IMR-90 (cell line): ENCODE results near the gene ISCU. TPM values are rescaled to one million over a fixed set of nuclear protein-coding genes. Genes with fewer than 3 reads are reported as not detected.

Experiments
- ATAC-seq: fragments of 200-7000 bp; cut with Tn5 transposase; 2 replicates; pipeline ENCODE4 v1.9.1; 2020; ENCODE audit warnings: low read depth, mild to moderate bottlenecking, moderate library complexity
- BruUV-seq: library from RNA; stranded (reverse); fragments of 400-500 nt; replicated peaks from 2 replicates; lab custom pipeline; 2021; lab: Mats Ljungman, UMichigan
- CTCF ChIA-PET: fragments of 300-600 bp; formaldehyde crosslinking; extraction: SDS; loops from one replicate; lab custom pipeline; 2021; ENCODE audit warnings: antibody characterized with exemption; lab: Yijun Ruan, JAX
- POLR2A ChIA-PET: fragments of 300-600 bp; sonication (Branson Sonifier 250); formaldehyde crosslinking; loops from one replicate; lab custom pipeline; 2022; ENCODE audit warnings: antibody characterized with exemption; ENCODE audit not compliant: unreplicated experiment; lab: Charles Lee
- DNase-seq: peaks from one replicate; pipeline ENCODE4 v3.0.0; 2013
- H2AFZ ChIP-seq: replicated peaks from 2 replicates; pipeline ENCODE3; 2013; ENCODE audit warnings: low read length, mild to moderate bottlenecking; ENCODE audit not compliant: poor library complexity
- H2AK5ac ChIP-seq: 2 replicates; pipeline ENCODE4 v1.6.1; 2013; ENCODE audit warnings: low read depth, low read length, inconsistent platforms
- H2AK9ac ChIP-seq: replicated peaks from 2 replicates; pipeline ENCODE3; 2013; ENCODE audit warnings: mild to moderate bottlenecking, low read depth, low read length, moderate library complexity; ENCODE audit not compliant: poor library complexity
- H2BK120ac ChIP-seq: 2 replicates; pipeline ENCODE4 v1.6.1; 2013; ENCODE audit warnings: low read depth, low read length, inconsistent platforms
- H2BK15ac ChIP-seq: 3 replicates; pipeline ENCODE4 v1.6.1; 2013; ENCODE audit warnings: low read depth, low read length, inconsistent platforms
- H2BK20ac ChIP-seq: 2 replicates; pipeline ENCODE4 v1.6.1; 2013; ENCODE audit warnings: low read depth, mild to moderate bottlenecking, inconsistent platforms, low read length, moderate library complexity
- H2BK5ac ChIP-seq: 2 replicates; pipeline ENCODE4 v1.6.1; 2013; ENCODE audit warnings: mild to moderate bottlenecking, low read depth, low read length, inconsistent platforms; ENCODE audit not compliant: poor library complexity, severe bottlenecking
- H3K14ac ChIP-seq: replicated peaks from 2 replicates; pipeline ENCODE4 v1.6.1; 2013; ENCODE audit warnings: low read depth, low read length, inconsistent platforms
- H3K18ac ChIP-seq: 2 replicates; pipeline ENCODE4 v1.6.1; 2013; ENCODE audit warnings: low read depth, low read length, control low read depth
- H3K23ac ChIP-seq: 2 replicates; pipeline ENCODE4 v1.6.1; 2013; ENCODE audit warnings: low read depth, low read length, inconsistent platforms
- H3K27ac ChIP-seq: 2 replicates; pipeline ENCODE4 v1.5.1; 2013; ENCODE audit warnings: mild to moderate bottlenecking, control low read depth, low read length; ENCODE audit not compliant: insufficient read depth
- H3K27me3 ChIP-seq: 2 replicates; pipeline ENCODE4 v1.6.1; 2013; ENCODE audit warnings: low read length; ENCODE audit not compliant: control insufficient read depth, insufficient read depth
- H3K36me3 ChIP-seq: 2 replicates; pipeline ENCODE4 v1.6.1; 2013; ENCODE audit warnings: low read length, mixed read lengths; ENCODE audit not compliant: control insufficient read depth, insufficient read depth
- H3K4ac ChIP-seq: 2 replicates; pipeline ENCODE4 v1.6.1; 2013; ENCODE audit warnings: low read depth, low read length, inconsistent platforms
- H3K4me1 ChIP-seq: 2 replicates; pipeline ENCODE4 v1.6.1; 2013; ENCODE audit warnings: low read length, mixed read lengths; ENCODE audit not compliant: control insufficient read depth, insufficient read depth
- H3K4me2 ChIP-seq: 2 replicates; pipeline ENCODE4 v1.6.1; 2013; ENCODE audit warnings: low read depth, mild to moderate bottlenecking, control low read depth, low read length, moderate library complexity
- H3K4me3 ChIP-seq: 2 replicates; pipeline ENCODE4 v1.5.1; 2013; ENCODE audit warnings: low read depth, mild to moderate bottlenecking, control low read depth, low read length, moderate library complexity; ENCODE audit not compliant: insufficient read depth
- H3K56ac ChIP-seq: 2 replicates; pipeline ENCODE4 v1.6.1; 2013; ENCODE audit warnings: low read length, inconsistent platforms; ENCODE audit not compliant: insufficient read depth; ENCODE audit errors: extremely low read depth
- H3K79me1 ChIP-seq, 2 experiments: 2 replicates each; pipeline ENCODE4 v1.6.1; 2013; ENCODE audit warnings: low read length in 2 of 2, inconsistent platforms in 1 of 2, low read depth in 1 of 2
- H3K9ac ChIP-seq: 2 replicates; pipeline ENCODE4 v1.6.1; 2013; ENCODE audit warnings: low read depth, low read length, control low read depth
- H3K9me1 ChIP-seq: 2 replicates; pipeline ENCODE4 v1.6.1; 2013; ENCODE audit warnings: low read length, inconsistent platforms; ENCODE audit not compliant: insufficient read depth
- H3K9me3 ChIP-seq: 2 replicates; pipeline ENCODE4 v1.6.1; 2013; ENCODE audit warnings: low read length; ENCODE audit not compliant: control insufficient read depth, insufficient read depth
- H4K20me1 ChIP-seq: 2 replicates; pipeline ENCODE4 v1.6.1; 2013; ENCODE audit warnings: low read length, inconsistent platforms; ENCODE audit not compliant: insufficient read depth
- H4K5ac ChIP-seq: 2 replicates; pipeline ENCODE4 v1.6.1; 2013; ENCODE audit warnings: mild to moderate bottlenecking, low read depth, low read length, control low read depth
- H4K8ac ChIP-seq, 2 experiments: 2 replicates each; pipeline ENCODE4 v1.6.1; 2013; ENCODE audit warnings: low read depth in 2 of 2, low read length in 2 of 2, control low read depth in 1 of 2, inconsistent platforms in 1 of 2
- H4K91ac ChIP-seq: 2 replicates; pipeline ENCODE4 v1.6.1; 2013; ENCODE audit warnings: low read depth, low read length, inconsistent platforms; ENCODE audit not compliant: insufficient read depth
- BHLHE40 ChIP-seq: fragments of 150-350 bp; IDR thresholded peaks from 2 replicates; pipeline ENCODE4 v1.6.1; 2016; ENCODE audit warnings: mild to moderate bottlenecking, low read depth, low read length
- CEBPB ChIP-seq: IDR thresholded peaks from 2 replicates; pipeline ENCODE4 v1.6.1; 2012; ENCODE audit warnings: low read depth, low read length, improper control_type of control experiment
- CHD1 ChIP-seq: IDR thresholded peaks from 2 replicates; pipeline ENCODE4 v1.6.1; 2012; ENCODE audit warnings: low read depth, low read length, improper control_type of control experiment
- ELK1 ChIP-seq: fragments of 150-350 bp; IDR thresholded peaks from 2 replicates; pipeline ENCODE4 v1.6.1; 2016; ENCODE audit warnings: low read depth, mild to moderate bottlenecking, low read length, moderate library complexity, borderline replicate concordance
- MAFK ChIP-seq: IDR thresholded peaks from 2 replicates; pipeline ENCODE4 v1.6.1; 2012; ENCODE audit warnings: low read depth, low read length, improper control_type of control experiment
- NFE2L2 ChIP-seq: fragments of 150-350 bp; IDR thresholded peaks from 2 replicates; pipeline ENCODE4 v1.6.1; 2016; ENCODE audit warnings: low read depth, mild to moderate bottlenecking, low read length
- RAD21 ChIP-seq: IDR thresholded peaks from 2 replicates; pipeline ENCODE4 v1.6.1; 2012; ENCODE audit warnings: low read length, improper control_type of control experiment
- WGBS, 2 experiments: methylation state at CpG; one replicate each; pipeline versions ENCODE4 v1.1.5 to v1.1.7; 2013; ENCODE audit warnings: missing lambda C conversion rate in 2 of 2; ENCODE audit not compliant: insufficient read length in 1 of 2; ENCODE audit errors: extremely low coverage in 2 of 2; 5-methylcytosine and 5-hydroxymethylcytosine counted together
- dilution Hi-C: fragments of 300-500 bp; cut with HindIII; formaldehyde crosslinking; loops from one replicate; pipeline ENCODE4 v1.14.3; 2018; ENCODE audit warnings: low sequenced_read_pairs; ENCODE audit not compliant: unreplicated experiment
- in situ Hi-C: fragments of 300-500 bp; cut with MboI; formaldehyde crosslinking; loops from 3 replicates; pipeline ENCODE4 v1.14.3; 2019; ENCODE audit warnings: low sequenced_read_pairs, inconsistent platforms, mixed read lengths
- intact Hi-C: fragments of 100-400 bp; cut with micrococcal nuclease; formaldehyde crosslinking; loops from 2 replicates; pipeline ENCODE4 v1.10.0; 2022
- polyA plus RNA-seq, 3 experiments: library from polyadenylated mRNA; depleted of rRNA; stranded (reverse); fragments of >200 nt; gene quantifications; 2 replicates each; pipeline ENCODE4 v1.2.3, GENCODE V29; 2012; ENCODE audit warnings: low replicate concordance in 1 of 3
- total RNA-seq: library from RNA; depleted of rRNA; stranded (reverse); fragments of >200 nt; gene quantifications from 2 replicates; pipeline ENCODE4 v1.2.3, GENCODE V29; 2012

Gene ISCU
- total and polyA plus RNA-seq, 2 of the 4 experiments (the other 2 are of a cell fraction): 52.7 to 87.2 TPM

DNA sequence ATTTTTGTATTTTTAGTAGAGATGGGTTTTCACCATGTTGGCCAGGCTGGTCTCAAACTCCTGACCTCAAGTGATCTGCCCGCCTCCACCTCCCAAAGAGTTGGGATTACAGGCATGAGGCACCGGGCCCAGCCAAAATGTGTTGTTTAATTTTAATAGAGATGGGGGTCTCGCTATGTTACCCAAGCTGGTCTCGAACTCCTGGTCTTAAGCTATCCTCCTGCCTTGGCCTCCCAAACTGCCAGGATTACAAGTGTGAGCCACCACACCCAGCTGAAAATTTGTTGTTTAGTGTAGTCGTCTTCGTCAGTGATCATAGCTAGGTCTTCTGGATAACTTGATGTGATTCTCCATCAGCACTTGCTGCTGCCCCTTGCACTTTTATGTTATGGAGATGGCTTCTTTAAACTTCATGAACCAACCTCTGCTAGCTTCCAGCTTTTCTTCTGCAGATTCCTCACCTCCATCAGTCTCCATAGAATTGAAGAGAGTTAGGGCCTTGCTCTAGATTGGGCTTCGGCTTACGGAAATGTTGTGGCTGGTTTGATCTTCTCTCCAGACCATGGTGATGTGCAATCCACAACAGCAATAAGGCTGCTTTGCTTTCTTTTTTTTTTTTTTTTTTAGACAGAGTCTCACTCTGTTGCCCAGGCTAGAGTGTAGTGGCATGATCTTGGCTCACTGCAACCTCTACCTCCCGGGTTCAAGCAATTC is 13.0 kb downstream of the ISCU start:
- TF ChIP-seq ELK1: no peak
- no peak for TF ChIP-seq MAFK
- no peak for TF ChIP-seq CEBPB
- no peak for TF ChIP-seq RAD21
- no peak for TF ChIP-seq BHLHE40
- no peak for TF ChIP-seq NFE2L2
- no peak for TF ChIP-seq CHD1
- H2BK120ac ChIP-seq: no peak overlapping the region
- no peak overlapping the region for H3K18ac ChIP-seq
- intact Hi-C loops: no loop called here
- H2AK5ac ChIP-seq: 0 out of 2 replicates have a peak overlapping the region, but pooled peaks have one; percentile 56
- no peaks in the 10 kb centered on the region; the same call in none of the 2 replicates for H3K9me1 ChIP-seq
- H3K4ac ChIP-seq: no peak overlapping the region
- no peak overlapping the region for H3K14ac ChIP-seq
- H3K56ac ChIP-seq: no peak overlapping the region
- H2AFZ ChIP-seq: no peak overlapping the region
- WGBS, 2 experiments: 100% methylated on average over 2 of the region's 9 CpGs; no CpG with 5 or more reads in 1 of the 2 experiments
- no peak for DNase-seq
- ATAC-seq: no peak
- H3K9me3 ChIP-seq: no peaks in the 10 kb centered on the region
- no peak overlapping the region for H4K91ac ChIP-seq
- ChIA-PET CTCF (interaction anchor here (0.6 to 2.2 kb wide), 2 partner anchors 20 to 43 kb away, joined by 7 read pairs; no protein-coding TSS in a partner anchor), POLR2A (interaction anchor here (0.6 kb wide), 1 partner anchor 374 kb away, joined by 4 read pairs; no protein-coding TSS in a partner anchor)
- H3K27me3 ChIP-seq: no peaks in the 10 kb centered on the region
- H3K9ac ChIP-seq: no peak overlapping the region
- H3K4me2 ChIP-seq: no peak overlapping the region
- dilution Hi-C loops: no loop called here
- no peaks in the 10 kb centered on the region for H3K4me1 ChIP-seq
- no peak overlapping the region for H3K4me3 ChIP-seq
- H2BK5ac ChIP-seq: no peak overlapping the region
- H2AK9ac ChIP-seq: no peak overlapping the region
- no peak overlapping the region for H3K27ac ChIP-seq
- H2BK20ac ChIP-seq: no peak overlapping the region
- in situ Hi-C loops: no loop called here
- H2BK15ac ChIP-seq: no peak overlapping the region
- no peaks in the 10 kb centered on the region for H3K79me1 ChIP-seq
- no peaks in the 10 kb centered on the region for H4K20me1 ChIP-seq
- H4K8ac ChIP-seq: no peak overlapping the region
- BruUV-seq: no TSS peak
- no peaks in the 10 kb centered on the region for H3K36me3 ChIP-seq
- H3K23ac ChIP-seq: no peak overlapping the region
- H4K5ac ChIP-seq: no peak overlapping the region
